SHP77 (cell line): ENCODE measurements around the gene PRR5L.

Source experiments
- DNase-seq, 2 experiments: peaks; one replicate each; lab custom pipeline; 2025; lab: John Stamatoyannopoulos, UW

Gene PRR5L

GRCh38 chr11:36358436-36358835 lies 62.3 kb downstream of the PRR5L start:
- DNase-seq, result no peak

GRCh38 chr11:36360318-36360717 lies 64.2 kb downstream of the PRR5L start:
- DNase-seq, result no peak

- DNase-seq, result no peak
Observed at GRCh38 chr11:36360826-36361415, 64.8 kb downstream of the PRR5L start.

GRCh38 chr11:36361472-36361871 lies 65.4 kb downstream of the PRR5L start:
- no peak for DNase-seq

DNA sequence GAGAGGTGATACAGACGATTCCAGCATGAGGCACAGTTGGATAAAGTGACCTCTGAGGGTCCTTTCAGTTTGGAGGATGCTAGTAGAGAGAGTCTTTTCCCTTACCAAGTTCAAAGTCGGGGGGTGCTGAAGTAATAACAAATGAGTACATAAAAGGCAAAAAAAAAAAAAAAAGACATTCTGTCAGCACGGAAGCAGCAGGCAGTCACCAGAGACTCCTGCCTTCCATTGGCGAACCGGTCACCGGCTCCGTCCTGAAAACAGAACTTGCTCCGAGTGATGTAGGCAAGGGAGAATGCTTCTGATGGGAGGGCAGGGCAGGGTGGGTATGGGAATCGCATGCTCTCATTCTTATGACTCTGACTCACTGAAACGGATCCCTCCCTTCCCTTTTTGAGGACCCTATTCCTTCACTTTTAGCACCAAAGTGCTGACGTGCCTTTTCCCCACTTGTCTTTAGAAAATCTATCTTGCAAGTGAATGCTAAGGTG lies 65.9 kb downstream of the PRR5L start:
- DNase-seq, result no peak

- DNase-seq, result no peak
Observed at GRCh38 chr11:36362902-36363301, 66.8 kb downstream of the PRR5L start.

GRCh38 chr11:36363361-36364268 lies 67.5 kb downstream of the PRR5L start:
- DNase-seq, result no peak

GRCh38 chr11:36364551-36365325 lies 68.7 kb downstream of the PRR5L start:
- no peak for DNase-seq

GRCh38 chr11:36365907-36366306 lies 69.8 kb downstream of the PRR5L start:
- no peak for DNase-seq

GRCh38 chr11:36367806-36368680 lies 72.0 kb downstream of the PRR5L start:
- no peak for DNase-seq

DNA sequence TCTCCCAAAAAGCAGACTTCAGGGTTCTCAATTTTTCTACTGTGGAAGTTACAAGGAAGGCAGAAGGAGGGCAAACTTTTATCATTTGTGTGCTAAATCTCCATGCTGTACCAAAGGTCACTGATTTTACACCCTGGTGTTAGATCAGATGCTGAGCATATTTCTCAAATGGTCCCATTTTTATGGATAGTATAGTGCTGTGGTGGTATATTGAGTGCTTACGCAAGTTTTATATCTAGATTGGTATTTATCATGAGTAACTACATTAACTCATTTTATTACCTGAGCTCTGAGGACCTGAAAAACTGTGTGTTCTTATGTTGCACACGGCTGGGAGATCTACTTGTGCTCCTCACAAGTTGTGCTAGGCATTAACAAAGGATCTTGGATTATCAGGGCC lies 75.1 kb downstream of the PRR5L start:
- no peak for DNase-seq

GRCh38 chr11:36371590-36371989 lies 75.5 kb downstream of the PRR5L start:
- no peak for DNase-seq

DNA sequence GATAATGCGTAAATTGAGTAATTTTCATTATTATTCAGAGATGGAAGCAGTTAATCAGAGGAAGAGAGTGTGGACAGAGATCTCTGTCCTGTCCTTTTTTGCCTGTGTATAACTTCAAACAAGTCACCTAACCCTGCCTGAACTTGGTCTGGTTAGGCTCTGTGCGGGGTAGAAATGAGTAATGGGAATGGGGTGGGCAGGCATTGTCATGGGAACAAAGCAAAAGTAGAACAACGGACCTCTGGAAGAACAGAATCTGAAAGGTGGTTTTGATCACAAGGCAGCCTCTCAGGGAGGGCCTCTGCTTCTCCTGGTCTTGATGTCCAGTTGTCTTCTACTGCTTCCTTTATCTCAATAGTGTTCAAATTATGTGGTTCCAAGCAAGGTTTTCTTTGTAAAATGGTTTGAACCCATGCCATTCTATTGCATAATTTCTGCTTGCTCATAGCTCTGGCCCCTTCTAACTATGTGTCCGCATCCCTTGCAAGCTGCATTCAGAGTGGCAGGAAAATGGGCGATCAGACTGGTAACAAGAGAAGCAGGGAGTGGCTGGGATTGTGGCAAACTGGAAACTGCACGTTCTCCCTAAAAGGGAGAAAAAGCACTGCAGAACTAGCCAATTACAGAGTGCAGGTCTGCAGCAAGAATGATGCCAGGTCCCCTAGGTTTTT lies 76.1 kb downstream of the PRR5L start:
- DNase-seq, result no peak

GRCh38 chr11:36373016-36374010 lies 77.2 kb downstream of the PRR5L start:
- DNase-seq, result no peak

GRCh38 chr11:36374726-36375125 lies 78.6 kb downstream of the PRR5L start:
- DNase-seq, result no peak

DNA sequence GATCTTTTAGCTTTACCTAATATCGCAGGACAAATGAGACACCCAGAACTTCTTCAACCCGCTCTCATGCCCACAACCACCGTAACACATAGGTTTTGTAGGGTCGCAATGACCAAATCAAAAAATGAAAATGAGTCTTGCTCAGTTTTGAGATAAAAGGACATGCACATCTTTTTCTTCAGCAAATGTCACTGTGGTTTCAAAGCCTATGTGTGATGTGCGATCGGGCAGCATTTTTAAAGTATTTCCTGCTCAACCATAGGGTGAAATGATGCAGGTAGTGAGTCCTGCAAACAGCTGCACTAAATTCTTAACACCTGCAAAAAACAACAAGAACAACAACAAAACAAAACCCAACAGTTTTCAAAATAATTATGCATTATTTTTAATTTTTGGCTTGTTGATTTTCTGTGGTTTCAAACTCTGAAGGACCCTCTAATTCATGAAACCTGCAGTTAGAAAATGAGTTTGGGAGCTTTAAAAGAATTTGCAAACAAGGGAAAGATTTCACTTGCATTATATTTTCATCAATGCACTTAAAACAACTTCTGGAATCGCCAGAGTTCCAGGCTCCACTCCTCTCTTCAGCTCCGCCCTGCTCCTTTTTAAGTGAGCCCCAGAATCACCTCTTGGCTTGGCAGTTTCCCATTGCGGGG lies 79.4 kb downstream of the PRR5L start:
- no peak for DNase-seq

- DNase-seq, result no peak
Observed at GRCh38 chr11:36376009-36376887, 80.2 kb downstream of the PRR5L start.
